Measurements from ENCODE around the gene GPR34. TPM values are rescaled to one million over a fixed set of nuclear protein-coding genes. Genes with fewer than 3 reads are reported as not detected.

GPR34 gene
- total RNA-seq, 5 donors from 2014 or later (not counting 1 experiment from before 2014, with no cell fraction given), result 0.30 TPM; not detected in 4

DNA sequence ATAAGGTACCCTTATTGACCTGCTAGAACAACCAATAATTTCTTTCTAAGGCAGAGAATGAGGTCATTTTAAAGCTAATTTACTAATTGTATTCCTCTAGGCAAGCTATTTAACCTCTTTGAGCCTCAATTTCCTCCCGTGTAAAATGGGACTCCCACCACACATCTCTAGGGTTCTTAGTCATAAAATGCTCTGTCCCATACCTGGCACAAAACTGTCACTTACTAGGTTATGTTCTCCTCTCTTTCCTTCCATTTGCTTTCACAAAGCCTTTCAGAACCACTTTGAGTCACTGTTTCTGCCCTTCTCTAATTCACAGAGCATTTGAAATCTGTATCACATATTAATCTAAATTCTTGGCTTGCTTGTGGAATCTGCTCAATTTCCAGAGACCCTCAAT lies 32.8 kb downstream of the GPR34 start:
- no peak for ATAC-seq (replicated peaks in 1 of 4)

GRCh38 chrX:41722214-41722613 lies 33.4 kb downstream of the GPR34 start:
- POLR2A ChIA-PET, result no interaction called here
- Mint-ChIP-seq H3K27ac (peak overlapping the region in 1 of 2 donors; percentile 6), H3K36me3 (peaks cover 40% of the 10 kb centered on the region), H3K27me3 (peaks cover 0 to 4% of the 10 kb centered on the region in 2 donors), H3K9me3 (peaks cover 2 to 6% (median 4%) of the 10 kb centered on the region in 3 donors), H3K4me1 (peaks cover 12 to 46% (median 30%) of the 10 kb centered on the region in 3 donors), H3K4me3 (no peak overlapping the region)
- H3K9me3 ChIP-seq, result no peaks in the 10 kb centered on the region
- DNase-seq (no peak), ATAC-seq (replicated peaks in 1 of 4) (no peak)
- H3K27ac ChIP-seq (ENCODE audit: low read length), result no peak overlapping the region
- no peaks in the 10 kb centered on the region for H3K27me3 ChIP-seq (replicated peaks in 1 of 2; ENCODE audit: control insufficient read depth in 2 of 2, extremely low read depth in 1 of 2, insufficient read depth in 2 of 2, low read length in 1 of 2)
- WGBS (ENCODE audit: insufficient coverage), result 100% methylated on average over 1 of the region's 3 CpGs
- H3K36me3 ChIP-seq (ENCODE audit: control insufficient read depth in 2 of 2, extremely low read depth in 1 of 2, insufficient read depth in 1 of 2, low read length in 1 of 2), result peaks cover 0 to 4% of the 10 kb centered on the region in 2 donors
- peaks cover 2 to 22% of the 10 kb centered on the region in 2 experiments for H3K4me1 ChIP-seq (ENCODE audit: control insufficient read depth in 1 of 2, extremely low read depth in 1 of 2, insufficient read depth in 2 of 2, low read length in 2 of 2)
- no peak overlapping the region for H3K4me3 ChIP-seq (ENCODE audit: control insufficient read depth in 1 of 2, extremely low read depth in 1 of 2, low read length in 1 of 2)
- CTCF ChIA-PET, result interaction anchor here in 1 of 2 donors (0.6 kb wide), 1 partner anchor 664 kb away, joined by 6 read pairs; no protein-coding TSS in a partner anchor

More for the DNA sequence above, 32.8 kb downstream of the GPR34 start:
- CTCF ChIA-PET, result no interaction called here
- Mint-ChIP-seq H3K27ac (peak overlapping the region in 1 of 2 donors; percentile 51), H3K4me3 (no peak overlapping the region), H3K36me3 (peaks cover 43% of the 10 kb centered on the region), H3K4me1 (peaks cover 19 to 50% (median 37%) of the 10 kb centered on the region in 3 donors), H3K27me3 (peaks cover 0 to 4% of the 10 kb centered on the region in 2 donors), H3K9me3 (peaks cover 4 to 10% (median 7%) of the 10 kb centered on the region in 3 donors)
- WGBS (ENCODE audit: insufficient coverage), result 40% methylated on average over 1 of the region's 1 CpG
- Histone ChIP-seq H3K27me3 (replicated peaks in 1 of 2; ENCODE audit: control insufficient read depth in 2 of 2, extremely low read depth in 1 of 2, insufficient read depth in 2 of 2, low read length in 1 of 2) (no peaks in the 10 kb centered on the region), H3K4me3 (ENCODE audit: control insufficient read depth in 1 of 2, extremely low read depth in 1 of 2, low read length in 1 of 2) (no peak overlapping the region), H3K9me3 (no peaks in the 10 kb centered on the region), H3K27ac (ENCODE audit: low read length) (no peak overlapping the region), H3K36me3 (ENCODE audit: control insufficient read depth in 2 of 2, extremely low read depth in 1 of 2, insufficient read depth in 1 of 2, low read length in 1 of 2) (peaks cover 0 to 4% of the 10 kb centered on the region in 2 donors), H3K4me1 (ENCODE audit: control insufficient read depth in 1 of 2, extremely low read depth in 1 of 2, insufficient read depth in 2 of 2, low read length in 2 of 2) (peaks cover 2 to 27% of the 10 kb centered on the region in 2 experiments)
- DNase-seq, result no peak
- POLR2A ChIA-PET, result no interaction called here

GRCh38 chrX:41722816-41723618 lies 34.2 kb downstream of the GPR34 start:
- Histone ChIP-seq H3K4me1 (ENCODE audit: control insufficient read depth in 1 of 2, extremely low read depth in 1 of 2, insufficient read depth in 2 of 2, low read length in 2 of 2) (peaks cover 2 to 22% of the 10 kb centered on the region in 2 experiments), H3K36me3 (ENCODE audit: control insufficient read depth in 2 of 2, extremely low read depth in 1 of 2, insufficient read depth in 1 of 2, low read length in 1 of 2) (peaks cover 0 to 4% of the 10 kb centered on the region in 2 donors), H3K9me3 (no peaks in the 10 kb centered on the region), H3K27ac (ENCODE audit: low read length) (peak overlapping the region; percentile 23), H3K4me3 (ENCODE audit: control insufficient read depth in 1 of 2, extremely low read depth in 1 of 2, low read length in 1 of 2) (no peak overlapping the region), H3K27me3 (replicated peaks in 1 of 2; ENCODE audit: control insufficient read depth in 2 of 2, extremely low read depth in 1 of 2, insufficient read depth in 2 of 2, low read length in 1 of 2) (no peaks in the 10 kb centered on the region)
- peaks cover 0 to 4% (median 4%) of the 10 kb centered on the region in 3 donors for H3K9me3 Mint-ChIP-seq
- ChIA-PET POLR2A (no interaction called here), CTCF (interaction anchor here in 1 of 2 donors (0.5 to 0.6 kb wide), 2 partner anchors 17 to 664 kb away, joined by 6 read pairs; no protein-coding TSS in a partner anchor)
- peaks cover 42% of the 10 kb centered on the region for H3K36me3 Mint-ChIP-seq
- ATAC-seq (replicated peaks in 1 of 4) (no peak), DNase-seq (no peak)
- H3K4me1 Mint-ChIP-seq, result peaks cover 12 to 45% (median 30%) of the 10 kb centered on the region in 3 donors
- peaks cover 0 to 4% of the 10 kb centered on the region in 2 donors for H3K27me3 Mint-ChIP-seq
- no peak overlapping the region for H3K27ac Mint-ChIP-seq
- no peak overlapping the region for H3K4me3 Mint-ChIP-seq
- WGBS (ENCODE audit: insufficient coverage), result no CpG with 5 or more reads among the region's 3 CpGs

DNA sequence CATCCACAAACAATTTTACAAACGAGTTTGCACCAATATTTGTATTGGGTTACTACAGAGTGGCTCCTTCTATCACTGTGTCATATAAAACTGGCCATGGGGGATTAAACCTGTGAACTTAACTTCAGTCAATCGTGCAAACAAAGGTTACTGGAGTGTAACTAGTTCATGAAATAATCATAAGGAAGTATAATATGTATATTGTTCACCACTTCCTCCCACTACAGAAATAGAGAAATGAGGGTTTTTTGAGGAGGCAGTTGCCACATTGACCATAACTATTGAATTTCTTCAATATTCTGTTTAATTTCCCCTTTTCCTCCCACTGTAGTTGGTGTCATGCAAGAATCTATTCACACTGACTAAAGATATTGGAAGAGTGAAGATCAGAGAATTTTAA lies 35.1 kb downstream of the GPR34 start, which contains the start of gene GPR82:
Gene GPR82 (plus strand): TSS at position 356 of the 400 bp plus-strand sequence. CDS start 2,846 bp downstream, outside the sequence.
- H3K27ac ChIP-seq (ENCODE audit: low read length), result peak within 1 kb of the TSS; percentile 23
- peak within 1 kb of the TSS in 1 of 2 donors; percentile 27 for H3K27ac Mint-ChIP-seq
- no peak within 1 kb of the TSS for H3K4me3 ChIP-seq (ENCODE audit: control insufficient read depth in 1 of 2, extremely low read depth in 1 of 2, low read length in 1 of 2)
- DNase-seq (no peak), ATAC-seq (replicated peaks in 1 of 4) (no peak)
- H3K4me1 Mint-ChIP-seq, result peaks cover 12 to 45% (median 30%) of the 10 kb centered on the region in 3 donors
- peaks cover 0 to 4% of the 10 kb centered on the region in 2 donors for H3K36me3 ChIP-seq (ENCODE audit: control insufficient read depth in 2 of 2, extremely low read depth in 1 of 2, insufficient read depth in 1 of 2, low read length in 1 of 2)
- no peak within 1 kb of the TSS for H3K4me3 Mint-ChIP-seq
- no peaks in the 10 kb centered on the region for H3K27me3 ChIP-seq (replicated peaks in 1 of 2; ENCODE audit: control insufficient read depth in 2 of 2, extremely low read depth in 1 of 2, insufficient read depth in 2 of 2, low read length in 1 of 2)
- no CpG with 5 or more reads among the region's 2 CpGs for WGBS (ENCODE audit: insufficient coverage)
- ChIA-PET CTCF (no interaction called here), POLR2A (no interaction called here)
- H3K4me1 ChIP-seq (ENCODE audit: control insufficient read depth in 1 of 2, extremely low read depth in 1 of 2, insufficient read depth in 2 of 2, low read length in 2 of 2), result peaks cover 2 to 16% of the 10 kb centered on the region in 2 experiments
- H3K9me3 Mint-ChIP-seq, result peaks cover 0 to 4% (median 4%) of the 10 kb centered on the region in 3 donors
- H3K9me3 ChIP-seq, result no peaks in the 10 kb centered on the region
- H3K27me3 Mint-ChIP-seq, result peaks cover 0 to 4% of the 10 kb centered on the region in 2 donors
- peaks cover 37% of the 10 kb centered on the region for H3K36me3 Mint-ChIP-seq

- DNase-seq (no peak), ATAC-seq (replicated peaks in 1 of 4) (no peak)
- Histone ChIP-seq H3K36me3 (ENCODE audit: control insufficient read depth in 2 of 2, extremely low read depth in 1 of 2, insufficient read depth in 1 of 2, low read length in 1 of 2) (no peaks in the 10 kb centered on the region), H3K4me3 (ENCODE audit: control insufficient read depth in 1 of 2, extremely low read depth in 1 of 2, low read length in 1 of 2) (no peak overlapping the region), H3K27me3 (replicated peaks in 1 of 2; ENCODE audit: control insufficient read depth in 2 of 2, extremely low read depth in 1 of 2, insufficient read depth in 2 of 2, low read length in 1 of 2) (no peaks in the 10 kb centered on the region), H3K27ac (ENCODE audit: low read length) (no peak overlapping the region), H3K4me1 (ENCODE audit: control insufficient read depth in 1 of 2, extremely low read depth in 1 of 2, insufficient read depth in 2 of 2, low read length in 2 of 2) (peaks cover 2% of the 10 kb centered on the region in 2 experiments), H3K9me3 (no peaks in the 10 kb centered on the region)
- ChIA-PET POLR2A (no interaction called here), CTCF (no interaction called here)
- no peaks in the 10 kb centered on the region for H3K27me3 Mint-ChIP-seq
- H3K36me3 Mint-ChIP-seq, result peaks cover 10% of the 10 kb centered on the region
- H3K9me3 Mint-ChIP-seq, result no peaks in the 10 kb centered on the region
- peaks cover 0 to 21% (median 13%) of the 10 kb centered on the region in 3 donors for H3K4me1 Mint-ChIP-seq
- no peak overlapping the region for H3K4me3 Mint-ChIP-seq
- WGBS (ENCODE audit: insufficient coverage), result no CpG with 5 or more reads among the region's 3 CpGs
- no peak overlapping the region for H3K27ac Mint-ChIP-seq
These were observed 39.4 kb downstream of the GPR34 start for GRCh38 chrX:41728125-41728524.

DNA sequence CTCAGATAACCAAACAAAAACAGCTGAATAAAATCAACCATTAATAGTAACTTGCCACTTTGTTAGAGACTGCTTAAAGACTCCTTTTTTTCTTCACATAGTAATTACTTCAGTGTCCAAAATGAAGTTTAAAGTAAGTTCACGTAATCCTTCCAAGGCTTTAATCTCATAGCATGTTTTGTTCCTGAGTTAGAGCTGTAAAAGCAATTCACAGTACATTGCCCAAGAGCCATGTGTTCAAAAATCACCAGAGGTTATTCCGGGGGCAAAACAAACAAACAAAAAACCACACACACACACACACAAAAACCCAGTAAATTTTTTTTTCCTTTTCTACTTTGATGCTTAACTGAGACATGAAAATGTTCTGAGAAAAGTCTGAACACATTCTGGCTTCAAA lies 41.3 kb downstream of the GPR34 start:
- no CpG with 5 or more reads among the region's 2 CpGs for WGBS (ENCODE audit: insufficient coverage)

More for the DNA sequence above, 41.3 kb downstream of the GPR34 start:
- no peaks in the 10 kb centered on the region for H3K9me3 Mint-ChIP-seq
- no peak overlapping the region for H3K27ac Mint-ChIP-seq
- H3K4me1 ChIP-seq (ENCODE audit: control insufficient read depth in 1 of 2, extremely low read depth in 1 of 2, insufficient read depth in 2 of 2, low read length in 2 of 2), result peaks cover 2 to 6% of the 10 kb centered on the region in 2 experiments
- H3K9me3 ChIP-seq, result no peaks in the 10 kb centered on the region
- H3K27me3 ChIP-seq (replicated peaks in 1 of 2; ENCODE audit: control insufficient read depth in 2 of 2, extremely low read depth in 1 of 2, insufficient read depth in 2 of 2, low read length in 1 of 2), result no peaks in the 10 kb centered on the region
- ChIA-PET CTCF (no interaction called here), POLR2A (no interaction called here)
- DNase-seq (no peak), ATAC-seq (replicated peaks in 1 of 4) (no peak)
- H3K36me3 ChIP-seq (ENCODE audit: control insufficient read depth in 2 of 2, extremely low read depth in 1 of 2, insufficient read depth in 1 of 2, low read length in 1 of 2), result no peaks in the 10 kb centered on the region
- H3K36me3 Mint-ChIP-seq, result peaks cover 10% of the 10 kb centered on the region
- H3K4me1 Mint-ChIP-seq, result peaks cover 0 to 17% (median 7%) of the 10 kb centered on the region in 3 donors
- no peaks in the 10 kb centered on the region for H3K27me3 Mint-ChIP-seq
- H3K4me3 ChIP-seq (ENCODE audit: control insufficient read depth in 1 of 2, extremely low read depth in 1 of 2, low read length in 1 of 2), result no peak overlapping the region
- H3K27ac ChIP-seq (ENCODE audit: low read length), result no peak overlapping the region
- no peak overlapping the region for H3K4me3 Mint-ChIP-seq
